SK-N-SH (cell line): ENCODE results near the gene PIK3CA. TPM values are rescaled to one million over a fixed set of nuclear protein-coding genes. Genes with fewer than 3 reads are reported as not detected.

Experiments
- CTCF ChIA-PET: fragments of 300-600, 350-600 bp; formaldehyde crosslinking; extraction: SDS; loops from one replicate; lab custom pipeline; 2021; lab: Yijun Ruan, JAX
- POLR2A ChIA-PET: fragments of 350-600 bp; sonication (Branson Sonifier 250); formaldehyde crosslinking; extraction: SDS; loops from one replicate; lab custom pipeline; 2020; ENCODE audit warnings: antibody characterized with exemption, inconsistent platforms; lab: Yijun Ruan, JAX
- DNase-seq: peaks from one replicate; pipeline ENCODE4 v3.0.0; 2012
- H2AFZ ChIP-seq: fragments of 200-600 bp; sonication (generic); 2 replicates; pipeline ENCODE4 v1.8.1; 2016; ENCODE audit warnings: antibody characterized with exemption, mild to moderate bottlenecking, low read depth
- H3F3A ChIP-seq: fragments of 200-600 bp; sonication (generic); replicated peaks from 2 replicates; pipeline ENCODE3; 2016; ENCODE audit warnings: antibody characterized with exemption, mild to moderate bottlenecking; ENCODE audit not compliant: insufficient read depth
- H3K27ac ChIP-seq, 2 experiments: fragments of 200-500 bp in 1 of 2; fragments of 200-600 bp in 1 of 2; sonication (Bioruptor generic) in 1 of 2; sonication (generic), shearing (Covaris generic) in 1 of 2; 2 replicates each; pipeline versions ENCODE4 v1.5.1 to v1.6.1; 2014 to 2016; ENCODE audit warnings: low read depth in 2 of 2, inconsistent platforms in 1 of 2, low read length in 1 of 2, mild to moderate bottlenecking in 1 of 2, mixed read lengths in 1 of 2
- H3K27me3 ChIP-seq: fragments of 200-600 bp; sonication (generic), shearing (Covaris generic); 2 replicates; pipeline ENCODE4 v1.6.1; 2016; ENCODE audit warnings: mixed run types; ENCODE audit not compliant: insufficient read depth
- H3K36me3 ChIP-seq, 2 experiments: fragments of 200-500 bp in 1 of 2; fragments of 200-600 bp in 1 of 2; sonication (Bioruptor generic) in 1 of 2; sonication (generic) in 1 of 2; replicated peaks in 1 of 2; 2 replicates each; pipeline versions ENCODE3 to v1.5.1; 2014 to 2016; ENCODE audit warnings: low read length in 1 of 2, mild to moderate bottlenecking in 1 of 2; ENCODE audit not compliant: insufficient read depth in 2 of 2, control insufficient read depth in 1 of 2
- H3K4me1 ChIP-seq, 2 experiments: fragments of 200-500 bp in 1 of 2; fragments of 200-600 bp in 1 of 2; sonication (Bioruptor generic) in 1 of 2; sonication (generic), shearing (Covaris generic) in 1 of 2; 2 replicates each; pipeline versions ENCODE4 v1.5.1 to v1.6.1; 2014 to 2016; ENCODE audit warnings: low read depth in 1 of 2, low read length in 1 of 2, mixed run types in 1 of 2; ENCODE audit not compliant: insufficient read depth in 2 of 2, control insufficient read depth in 1 of 2
- H3K4me2 ChIP-seq: fragments of 200-600 bp; sonication (generic), shearing (Covaris generic); 2 replicates; pipeline ENCODE4 v1.6.1; 2017; ENCODE audit warnings: mixed run types
- H3K4me3 ChIP-seq, 2 experiments: fragments of 200-500 bp in 1 of 2; fragments of 200-600 bp in 1 of 2; sonication (Bioruptor generic) in 1 of 2; sonication (generic), shearing (Covaris generic) in 1 of 2; 2 replicates each; pipeline versions ENCODE4 v1.5.1 to v1.8.1; 2014 to 2016; ENCODE audit warnings: low read depth in 2 of 2, inconsistent platforms in 1 of 2, low read length in 1 of 2, mild to moderate bottlenecking in 1 of 2, mixed read lengths in 1 of 2, moderate library complexity in 1 of 2
- H3K79me2 ChIP-seq: fragments of 200-600 bp; sonication (generic); 2 replicates; pipeline ENCODE4 v1.8.1; 2017; ENCODE audit warnings: mild to moderate bottlenecking; ENCODE audit not compliant: insufficient read depth
- H3K9ac ChIP-seq: fragments of 200-600 bp; sonication (generic); 2 replicates; pipeline ENCODE4 v1.6.1; 2017; ENCODE audit warnings: mixed run types
- H3K9me2 ChIP-seq: fragments of 200-600 bp; sonication (generic); 2 replicates; pipeline ENCODE4 v1.6.1; 2017; ENCODE audit warnings: mixed run types
- H3K9me3 ChIP-seq: fragments of 200-600 bp; sonication (generic); 2 replicates; pipeline ENCODE4 v1.6.1; 2017; ENCODE audit warnings: mixed run types, mild to moderate bottlenecking, moderate library complexity
- H4K20me1 ChIP-seq: fragments of 200-600 bp; sonication (generic); 2 replicates; pipeline ENCODE4 v1.6.1; 2017; ENCODE audit warnings: mild to moderate bottlenecking, mixed run types; ENCODE audit not compliant: insufficient read depth
- CHD2 ChIP-seq: fragments of 150-350 bp; IDR thresholded peaks from 2 replicates; pipeline ENCODE4 v1.6.1; 2018; ENCODE audit warnings: low read length; ENCODE audit not compliant: partially characterized antibody
- ELF1 ChIP-seq: IDR thresholded peaks from 2 replicates; pipeline ENCODE4 v1.4.0; 2012
- EZH2phosphoT487 ChIP-seq: fragments of 200-600 bp; sonication (generic); IDR thresholded peaks from 2 replicates; pipeline ENCODE4 v1.6.1; 2017; ENCODE audit warnings: low read depth, mixed run types, mild to moderate bottlenecking, antibody characterized with exemption, moderate library complexity, borderline replicate concordance
- FOSL2 ChIP-seq: IDR thresholded peaks from 2 replicates; pipeline ENCODE4 v1.4.0; 2012; ENCODE audit warnings: low read depth, mild to moderate bottlenecking, moderate library complexity, borderline replicate concordance
- GABPA ChIP-seq: IDR thresholded peaks from 2 replicates; pipeline ENCODE4 v1.4.0; 2012; ENCODE audit warnings: low read depth, mild to moderate bottlenecking
- MXI1 ChIP-seq: IDR thresholded peaks from 2 replicates; pipeline ENCODE4 v1.6.1; 2012; ENCODE audit warnings: mild to moderate bottlenecking, low read depth, low read length, improper control_type of control experiment
- RCOR1 ChIP-seq: fragments of 150-350 bp; IDR thresholded peaks from 2 replicates; pipeline ENCODE4 v1.6.1; 2017; ENCODE audit warnings: antibody characterized with exemption, low read length
- SMC3 ChIP-seq: IDR thresholded peaks from 2 replicates; pipeline ENCODE4 v1.6.1; 2012; ENCODE audit warnings: low read depth, low read length, improper control_type of control experiment
- TAF1 ChIP-seq: IDR thresholded peaks from 2 replicates; pipeline ENCODE4 v1.6.1; 2012; ENCODE audit warnings: low read depth, mild to moderate bottlenecking, low read length, moderate library complexity, borderline replicate concordance
- TCF12 ChIP-seq: IDR thresholded peaks from 2 replicates; pipeline ENCODE4 v1.4.0; 2012
- YY1 ChIP-seq: IDR thresholded peaks from 2 replicates; pipeline ENCODE4 v1.4.0; 2012; ENCODE audit warnings: low read depth, mild to moderate bottlenecking
- ZBTB33 ChIP-seq: IDR thresholded peaks from 2 replicates; pipeline ENCODE4 v1.4.0; 2012; ENCODE audit warnings: low read depth, borderline replicate concordance
- whole genome bisulfite sequencing: methylation state at CpG from one replicate; pipeline ENCODE4 v1.1.6; 2017; ENCODE audit warnings: low lambda C conversion rate; 5-methylcytosine and 5-hydroxymethylcytosine counted together
- polyA plus RNA-seq, 3 experiments: library from polyadenylated mRNA; depleted of rRNA; stranded (reverse); fragments of >200 nt; gene quantifications; 2 replicates each; pipeline ENCODE4 v1.2.3, GENCODE V29; 2012

PIK3CA gene
- polyA plus RNA-seq, 1 of the 3 experiments (the other 2 are of a cell fraction), result 3.2 TPM

- ChIA-PET POLR2A (no interaction called here), CTCF (no interaction called here)
- Histone ChIP-seq H3K36me3 (no peaks in the 10 kb centered on the region), H3K27me3 (no peaks in the 10 kb centered on the region), H2AFZ (no peak overlapping the region), H3K79me2 (peaks cover 69% of the 10 kb centered on the region), H3F3A (peaks cover 3% of the 10 kb centered on the region), H3K27ac (no peak overlapping the region), H3K4me2 (no peak overlapping the region), H4K20me1 (peaks cover 17% of the 10 kb centered on the region), H3K4me3 (no peak overlapping the region), H3K9me2 (no peaks in the 10 kb centered on the region), H3K4me1 (peaks cover 4 to 10% of the 10 kb centered on the region in 2 experiments; a peak in 3 of 4 replicates), H3K9ac (no peak overlapping the region), H3K9me3 (peaks cover 9% of the 10 kb centered on the region; the same call in 1 of the 2 replicates)
- DNase-seq, result no peak
- 95% methylated on average over 3 of the region's 3 CpGs for WGBS
- TF ChIP-seq SMC3, result no peak
- TF ChIP-seq YY1, result no peak
- TF ChIP-seq MXI1, result no peak
- TF ChIP-seq ELF1, result no peak
- no peak for TF ChIP-seq CHD2
- TF ChIP-seq EZH2phosphoT487, result no peak
- TF ChIP-seq TCF12, result no peak
These were observed 27.2 kb downstream of the PIK3CA start for GRCh38 chr3:179175358-179175757.

GRCh38 chr3:179177611-179178010 lies 29.5 kb downstream of the PIK3CA start:
- Histone ChIP-seq H3K27me3 (no peaks in the 10 kb centered on the region), H3K9me3 (no peaks in the 10 kb centered on the region), H3K79me2 (peaks cover 66% of the 10 kb centered on the region), H3K27ac (no peak overlapping the region), H3K9me2 (no peaks in the 10 kb centered on the region), H4K20me1 (peaks cover 32% of the 10 kb centered on the region), H3K9ac (no peak overlapping the region), H3K4me1 (peaks cover 4 to 22% of the 10 kb centered on the region in 2 experiments; a peak in 3 of 4 replicates), H3F3A (peaks cover 18% of the 10 kb centered on the region), H3K4me3 (no peak overlapping the region), H3K4me2 (no peak overlapping the region), H2AFZ (no peak overlapping the region), H3K36me3 (no peaks in the 10 kb centered on the region)
- DNase-seq, result no peak
- ChIA-PET POLR2A (no interaction called here), CTCF (no interaction called here)
- TF ChIP-seq ZBTB33, result no peak
- no peak for TF ChIP-seq MXI1
- TF ChIP-seq TAF1, result no peak
- TF ChIP-seq TCF12, result no peak
- TF ChIP-seq FOSL2, result no peak
- no peak for TF ChIP-seq GABPA
- no peak for TF ChIP-seq EZH2phosphoT487
- TF ChIP-seq RCOR1, result no peak
- no peak for TF ChIP-seq ELF1
